Type B pancreatic cell (in vitro differentiated cells): ENCODE data around the gene SIX4. TPM values are rescaled to one million over a fixed set of nuclear protein-coding genes. Genes with fewer than 3 reads are reported as not detected.

Source experiments
- DNase-seq: peaks from one replicate; pipeline ENCODE4 v3.0.0; 2021; ENCODE audit warnings: mixed read lengths; ENCODE audit not compliant: unreplicated experiment; ENCODE audit errors: extremely low spot score
- H3K27ac Mint-ChIP-seq: 2 replicates; pipeline ENCODE4 v1.8.0; 2021; ENCODE audit warnings: mild to moderate bottlenecking, mixed read lengths
- H3K27me3 Mint-ChIP-seq: 2 replicates; pipeline ENCODE4 v1.8.0; 2021; ENCODE audit warnings: mixed read lengths
- H3K36me3 Mint-ChIP-seq: 2 replicates; pipeline ENCODE4 v1.8.0; 2021; ENCODE audit warnings: mixed read lengths
- H3K4me1 Mint-ChIP-seq: one replicate; pipeline ENCODE4 v1.8.0; 2021; ENCODE audit warnings: mixed read lengths; ENCODE audit not compliant: unreplicated experiment
- H3K4me3 Mint-ChIP-seq: 2 replicates; pipeline ENCODE4 v1.8.0; 2021; ENCODE audit warnings: mild to moderate bottlenecking, mixed read lengths
- H3K9me3 Mint-ChIP-seq: 2 replicates; pipeline ENCODE4 v1.8.0; 2021; ENCODE audit warnings: mixed read lengths
- total RNA-seq: library from RNA; stranded (reverse); gene quantifications from 2 replicates; pipeline ENCODE4 v1.2.1, GENCODE V29; 2021; ENCODE audit warnings: low replicate concordance
- TF ChIP-seq, protein P1 (sequence below): fragments of 200-600 bp; sonication (generic); conservative IDR thresholded peaks from 2 replicates; pipeline ENCODE4 v1.5.0; 2021; ENCODE audit warnings: antibody characterized with exemption, mild to moderate bottlenecking

Gene SIX4
- total RNA-seq, 1 donor from 2014 or later = 26.0 TPM

DNA sequence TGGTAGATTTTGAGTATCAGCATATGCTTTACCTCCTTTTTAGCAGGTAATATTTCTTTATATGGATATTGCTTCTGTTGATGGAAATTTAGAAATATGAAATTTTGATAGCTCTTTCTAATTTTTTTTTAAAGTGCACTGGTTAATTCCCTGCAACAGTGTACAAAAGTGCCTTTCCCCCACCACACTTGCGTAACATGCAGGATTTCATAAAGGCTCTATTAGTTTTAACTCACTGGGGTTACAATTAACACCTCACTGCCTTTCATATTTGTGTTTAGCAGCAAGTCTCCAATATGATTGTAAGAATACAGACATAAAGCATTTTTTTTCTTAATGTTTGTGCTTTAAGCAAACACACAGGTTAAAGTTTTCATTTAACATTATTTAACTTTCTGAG is 36.1 kb upstream of the SIX4 start:
- no peaks in the 10 kb centered on the region for H3K9me3 Mint-ChIP-seq
- no peak overlapping the region for H3K4me3 Mint-ChIP-seq
- DNase-seq = no peak
- peaks cover 53% of the 10 kb centered on the region for H3K4me1 Mint-ChIP-seq
- H3K27me3 Mint-ChIP-seq = no peaks in the 10 kb centered on the region
- TF ChIP-seq, protein P1, sequence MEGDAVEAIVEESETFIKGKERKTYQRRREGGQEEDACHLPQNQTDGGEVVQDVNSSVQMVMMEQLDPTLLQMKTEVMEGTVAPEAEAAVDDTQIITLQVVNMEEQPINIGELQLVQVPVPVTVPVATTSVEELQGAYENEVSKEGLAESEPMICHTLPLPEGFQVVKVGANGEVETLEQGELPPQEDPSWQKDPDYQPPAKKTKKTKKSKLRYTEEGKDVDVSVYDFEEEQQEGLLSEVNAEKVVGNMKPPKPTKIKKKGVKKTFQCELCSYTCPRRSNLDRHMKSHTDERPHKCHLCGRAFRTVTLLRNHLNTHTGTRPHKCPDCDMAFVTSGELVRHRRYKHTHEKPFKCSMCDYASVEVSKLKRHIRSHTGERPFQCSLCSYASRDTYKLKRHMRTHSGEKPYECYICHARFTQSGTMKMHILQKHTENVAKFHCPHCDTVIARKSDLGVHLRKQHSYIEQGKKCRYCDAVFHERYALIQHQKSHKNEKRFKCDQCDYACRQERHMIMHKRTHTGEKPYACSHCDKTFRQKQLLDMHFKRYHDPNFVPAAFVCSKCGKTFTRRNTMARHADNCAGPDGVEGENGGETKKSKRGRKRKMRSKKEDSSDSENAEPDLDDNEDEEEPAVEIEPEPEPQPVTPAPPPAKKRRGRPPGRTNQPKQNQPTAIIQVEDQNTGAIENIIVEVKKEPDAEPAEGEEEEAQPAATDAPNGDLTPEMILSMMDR = no peak
- H3K36me3 Mint-ChIP-seq = peaks cover 9% of the 10 kb centered on the region
- H3K27ac Mint-ChIP-seq = no peak overlapping the region

DNA sequence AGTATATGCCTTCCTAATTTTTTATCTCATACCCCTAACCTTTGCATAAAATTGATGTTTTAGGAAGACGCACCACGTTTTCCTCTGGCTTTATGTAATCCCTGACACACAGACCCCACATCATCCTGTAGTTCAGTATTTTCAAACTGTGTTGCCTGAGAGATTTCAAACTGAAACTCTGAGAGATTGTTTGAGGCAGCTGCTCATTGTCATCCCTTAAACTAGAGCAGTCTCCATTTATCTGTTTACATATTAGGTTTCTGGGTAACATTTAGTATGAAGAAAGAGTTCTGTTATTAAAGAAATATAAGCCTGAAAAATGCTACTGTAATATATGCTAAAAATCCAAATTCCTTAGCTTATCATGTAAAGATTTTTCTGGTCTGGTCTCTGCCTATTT is 34.7 kb upstream of the SIX4 start:
- Mint-ChIP-seq H3K27me3 (no peaks in the 10 kb centered on the region), H3K4me3 (no peak overlapping the region)

DNA sequence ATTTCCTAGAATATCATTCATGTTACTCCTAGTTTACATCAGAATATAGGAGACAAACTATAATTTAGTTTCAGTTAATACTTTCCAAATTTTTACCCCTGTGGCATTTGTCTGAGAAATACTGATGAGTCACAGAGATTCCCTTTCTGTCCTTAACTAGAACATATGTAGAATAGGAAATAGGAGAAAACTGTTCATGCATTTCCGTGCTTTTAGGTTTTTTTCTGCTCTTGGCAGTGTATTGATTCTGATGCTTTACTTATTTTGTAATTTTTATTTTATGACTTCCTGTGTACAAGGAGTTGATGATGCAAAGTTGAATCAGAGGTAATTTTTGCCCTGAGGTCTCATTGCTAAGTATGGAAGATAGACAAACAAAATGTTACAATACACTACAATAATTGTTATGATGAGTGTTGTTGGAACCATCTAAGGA is 33.4 kb upstream of the SIX4 start:
- Mint-ChIP-seq H3K27me3 (no peaks in the 10 kb centered on the region), H3K4me1 (peaks cover 52% of the 10 kb centered on the region), H3K27ac (no peak overlapping the region), H3K36me3 (peaks cover 12% of the 10 kb centered on the region), H3K4me3 (no peak overlapping the region), H3K9me3 (no peaks in the 10 kb centered on the region)
- TF ChIP-seq, protein P1 = no peak
- DNase-seq = no peak

More for the DNA sequence above, 34.7 kb upstream of the SIX4 start:
- H3K9me3 Mint-ChIP-seq = no peaks in the 10 kb centered on the region
- H3K4me1 Mint-ChIP-seq = peaks cover 53% of the 10 kb centered on the region
- H3K36me3 Mint-ChIP-seq = peaks cover 6% of the 10 kb centered on the region
- H3K27ac Mint-ChIP-seq = no peak overlapping the region
- DNase-seq = no peak
- TF ChIP-seq, protein P1 = no peak

DNA sequence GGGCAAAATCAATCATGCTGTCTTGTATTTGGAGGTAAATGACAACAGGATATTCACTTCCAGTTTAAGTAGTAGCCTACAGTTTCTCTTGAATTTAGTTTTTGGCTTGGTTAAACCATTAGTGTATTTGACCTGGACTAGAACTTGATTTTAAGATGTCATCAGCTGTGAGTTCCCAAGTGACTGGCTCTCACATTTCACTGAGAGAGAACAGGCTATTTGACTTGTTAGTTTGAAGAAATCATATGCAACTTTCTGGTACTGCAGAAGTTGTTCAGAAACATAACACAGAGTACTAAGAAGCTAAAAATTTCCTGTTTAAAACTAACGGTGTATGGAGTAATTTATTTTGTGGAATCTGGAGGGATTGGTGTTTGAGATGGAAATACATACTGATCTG is 32.7 kb upstream of the SIX4 start:
- Mint-ChIP-seq H3K4me1 (peaks cover 48% of the 10 kb centered on the region), H3K36me3 (peaks cover 12% of the 10 kb centered on the region), H3K27ac (no peak overlapping the region), H3K9me3 (no peaks in the 10 kb centered on the region), H3K27me3 (no peaks in the 10 kb centered on the region), H3K4me3 (no peak overlapping the region)
- no peak for DNase-seq
- TF ChIP-seq, protein P1 = no peak

DNA sequence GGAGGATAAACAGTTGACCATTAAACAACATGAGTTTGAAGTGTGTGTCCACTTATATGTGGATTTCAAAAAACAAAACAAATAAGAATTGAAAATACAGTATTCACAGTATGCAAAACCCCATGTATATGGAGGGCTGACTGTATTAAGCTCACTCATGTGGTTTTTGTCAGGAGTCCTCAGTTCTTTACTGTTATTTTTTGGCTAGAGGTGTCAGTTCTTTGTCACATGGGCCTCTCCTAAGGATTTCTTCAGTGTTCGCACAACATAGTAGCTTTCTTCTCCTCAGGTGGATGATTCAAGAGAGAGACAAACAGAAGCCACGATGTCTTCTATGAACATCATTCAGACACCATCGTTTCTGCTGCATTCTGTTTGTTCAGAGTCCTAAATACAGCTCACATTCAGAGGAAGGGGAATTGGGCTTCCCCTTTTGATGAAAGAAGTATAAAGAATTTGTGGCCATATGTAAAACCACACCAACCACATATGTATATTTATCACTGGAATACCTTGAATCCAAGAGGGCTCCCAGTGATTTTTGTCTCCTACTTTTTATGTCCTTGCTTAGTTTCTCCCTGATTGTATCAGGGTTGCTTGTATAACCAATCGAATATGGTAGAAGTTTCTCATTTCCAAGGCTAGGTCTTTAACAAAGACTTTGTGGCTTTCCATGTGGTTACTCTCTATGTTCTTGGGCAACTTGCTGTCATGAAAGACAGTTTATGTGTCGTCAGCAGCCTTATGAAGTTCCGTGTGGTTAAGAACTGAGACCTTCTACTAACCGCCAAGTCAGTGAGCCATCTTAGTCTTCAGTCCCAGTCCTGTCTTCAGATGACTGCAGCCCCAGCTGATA is 29.3 kb upstream of the SIX4 start:
- DNase-seq = no peak
- Mint-ChIP-seq H3K36me3 (peaks cover 12% of the 10 kb centered on the region), H3K27ac (no peak overlapping the region), H3K4me1 (peaks cover 22% of the 10 kb centered on the region), H3K27me3 (no peaks in the 10 kb centered on the region), H3K4me3 (no peak overlapping the region), H3K9me3 (no peaks in the 10 kb centered on the region)
- TF ChIP-seq, protein P1 = no peak
